ENCODE data around the gene PCDHA10. TPM values are rescaled to one million over a fixed set of nuclear protein-coding genes. Genes with fewer than 3 reads are reported as not detected.
"Not testable (repeated sequence)": the region's sequence is repeated elsewhere in the genome, so short reads cannot be mapped to it uniquely, and the experiment has no call there.

PCDHA10 gene
- total RNA-seq, 4 donors from 2014 or later: 0.05 to 0.15 (median 0.07) TPM; not detected in 1

DNA sequence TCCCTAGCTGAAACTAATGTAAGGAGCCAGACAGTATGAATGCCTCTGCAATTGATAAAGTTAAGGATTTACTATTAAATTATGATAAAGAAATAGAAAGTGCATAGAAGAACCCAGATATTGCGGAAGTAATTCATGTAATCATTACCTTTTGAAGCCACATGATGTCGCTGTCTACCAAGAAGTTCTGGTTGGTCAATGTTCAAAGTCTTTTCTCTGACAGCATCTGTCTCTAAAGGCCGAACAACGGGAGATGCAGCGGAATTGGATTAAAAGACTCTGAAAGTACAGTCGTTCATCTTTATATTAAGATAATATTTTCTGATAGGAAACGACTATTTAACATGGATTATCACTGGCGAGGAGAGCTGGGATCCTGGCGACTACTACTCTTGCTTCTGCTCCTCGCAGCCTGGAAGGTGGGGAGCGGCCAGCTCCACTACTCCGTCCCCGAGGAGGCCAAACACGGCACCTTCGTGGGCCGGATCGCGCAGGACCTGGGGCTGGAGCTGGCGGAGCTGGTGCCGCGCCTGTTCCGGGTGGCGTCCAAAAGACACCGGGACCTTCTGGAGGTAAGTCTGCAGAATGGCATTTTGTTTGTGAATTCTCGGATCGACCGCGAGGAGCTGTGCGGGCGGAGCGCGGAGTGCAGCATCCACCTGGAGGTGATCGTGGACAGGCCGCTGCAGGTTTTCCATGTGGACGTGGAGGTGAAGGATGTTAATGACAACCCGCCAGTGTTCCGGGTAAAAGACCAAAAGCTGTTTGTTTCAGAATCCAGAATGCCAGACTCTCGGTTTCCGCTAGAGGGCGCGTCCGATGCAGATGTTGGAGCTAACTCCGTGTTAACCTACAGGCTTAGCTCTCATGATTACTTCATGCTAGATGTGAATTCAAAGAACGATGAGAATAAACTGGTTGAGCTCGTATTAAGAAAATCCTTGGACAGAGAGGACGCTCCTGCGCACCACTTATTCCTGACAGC is 14.4 kb upstream of the PCDHA10 start, which contains the start of gene PCDHA8:
Gene PCDHA8 (plus strand): TSS at position 210 of the 985 bp plus-strand sequence. CDS start 135 bp downstream, at position 345.
- no peaks in the 10 kb centered on the region for H3K36me3 ChIP-seq
- H3K4me3 ChIP-seq: no peak within 1 kb of the TSS
- no peaks in the 10 kb centered on the region for H3K4me1 ChIP-seq
- H3K27me3 ChIP-seq: peaks cover 0 to 6% (median 3%) of the 10 kb centered on the region in 3 donors
- intact Hi-C loops (cut with DNase I; ENCODE audit: low total_unique reads) (no loop called here), in situ Hi-C loops (cut with MboI; ENCODE audit: low sequenced_read_pairs in 4 of 4) (no loop called here)
- no peak within 1 kb of the TSS for H3K27ac ChIP-seq
- TF ChIP-seq, protein P1, sequence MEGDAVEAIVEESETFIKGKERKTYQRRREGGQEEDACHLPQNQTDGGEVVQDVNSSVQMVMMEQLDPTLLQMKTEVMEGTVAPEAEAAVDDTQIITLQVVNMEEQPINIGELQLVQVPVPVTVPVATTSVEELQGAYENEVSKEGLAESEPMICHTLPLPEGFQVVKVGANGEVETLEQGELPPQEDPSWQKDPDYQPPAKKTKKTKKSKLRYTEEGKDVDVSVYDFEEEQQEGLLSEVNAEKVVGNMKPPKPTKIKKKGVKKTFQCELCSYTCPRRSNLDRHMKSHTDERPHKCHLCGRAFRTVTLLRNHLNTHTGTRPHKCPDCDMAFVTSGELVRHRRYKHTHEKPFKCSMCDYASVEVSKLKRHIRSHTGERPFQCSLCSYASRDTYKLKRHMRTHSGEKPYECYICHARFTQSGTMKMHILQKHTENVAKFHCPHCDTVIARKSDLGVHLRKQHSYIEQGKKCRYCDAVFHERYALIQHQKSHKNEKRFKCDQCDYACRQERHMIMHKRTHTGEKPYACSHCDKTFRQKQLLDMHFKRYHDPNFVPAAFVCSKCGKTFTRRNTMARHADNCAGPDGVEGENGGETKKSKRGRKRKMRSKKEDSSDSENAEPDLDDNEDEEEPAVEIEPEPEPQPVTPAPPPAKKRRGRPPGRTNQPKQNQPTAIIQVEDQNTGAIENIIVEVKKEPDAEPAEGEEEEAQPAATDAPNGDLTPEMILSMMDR (IDR thresholded peaks at IDR 0.05 in 4 of 5, conservative IDR thresholded peaks at IDR 0.05 in 1 of 5): no peak
- TF ChIP-seq POLR2A (IDR thresholded peaks at IDR 0.05): no peak
- DNase-seq (no peak), ATAC-seq (no peak)
- H3K9me3 ChIP-seq: peaks cover 0 to 9% (median 0%) of the 10 kb centered on the region in 3 donors

DNA sequence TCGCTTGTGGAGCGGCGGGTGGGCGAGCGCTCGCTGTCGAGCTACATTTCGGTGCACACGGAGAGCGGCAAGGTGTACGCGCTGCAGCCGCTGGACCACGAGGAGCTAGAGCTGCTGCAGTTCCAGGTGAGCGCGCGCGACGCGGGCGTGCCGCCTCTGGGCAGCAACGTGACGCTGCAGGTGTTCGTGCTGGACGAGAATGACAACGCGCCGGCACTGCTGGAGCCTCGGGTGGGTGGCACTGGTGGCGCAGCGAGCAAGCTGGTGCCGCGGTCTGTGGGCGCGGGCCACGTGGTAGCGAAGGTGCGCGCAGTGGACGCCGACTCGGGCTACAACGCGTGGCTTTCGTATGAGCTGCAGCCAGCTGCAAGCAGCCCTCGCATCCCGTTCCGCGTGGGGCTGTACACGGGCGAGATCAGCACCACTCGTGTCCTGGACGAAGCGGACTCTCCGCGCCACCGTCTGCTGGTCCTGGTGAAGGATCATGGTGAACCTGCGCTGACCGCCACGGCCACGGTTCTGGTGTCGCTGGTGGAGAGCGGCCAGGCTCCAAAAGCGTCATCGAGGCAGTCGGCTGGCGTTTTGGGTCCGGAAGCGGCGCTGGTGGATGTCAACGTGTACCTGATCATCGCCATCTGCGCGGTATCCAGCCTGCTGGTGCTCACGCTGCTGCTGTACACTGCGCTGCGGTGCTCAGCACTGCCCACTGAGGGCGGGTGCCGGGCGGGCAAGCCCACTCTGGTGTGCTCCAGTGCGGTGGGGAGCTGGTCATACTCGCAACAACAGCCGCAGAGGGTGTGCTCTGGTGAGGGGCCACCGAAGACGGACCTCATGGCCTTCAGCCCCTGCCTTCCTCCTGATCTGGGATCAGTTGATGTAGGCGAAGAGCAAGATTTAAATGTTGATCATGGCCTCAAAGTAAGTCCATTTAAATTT is 12.6 kb upstream of the PCDHA10 start:
- H3K27ac ChIP-seq: no peak overlapping the region
- DNase-seq: no peak
- TF ChIP-seq, protein P1 (IDR thresholded peaks at IDR 0.05 in 4 of 5, conservative IDR thresholded peaks at IDR 0.05 in 1 of 5): no peak
- no peak for TF ChIP-seq POLR2A (IDR thresholded peaks at IDR 0.05)
- no peak for ATAC-seq
- no peaks in the 10 kb centered on the region for H3K4me1 ChIP-seq
- no peak overlapping the region for H3K4me3 ChIP-seq
- peaks cover 0 to 10% (median 6%) of the 10 kb centered on the region in 3 donors for H3K27me3 ChIP-seq
- H3K36me3 ChIP-seq: no peaks in the 10 kb centered on the region
- H3K9me3 ChIP-seq: peaks cover 0 to 10% (median 0%) of the 10 kb centered on the region in 3 donors
- in situ Hi-C loops (cut with MboI; ENCODE audit: low sequenced_read_pairs in 4 of 4) (no loop called here), intact Hi-C loops (cut with DNase I; ENCODE audit: low total_unique reads) (no loop called here)

GRCh38 chr5:140848139-140849102 is 7.3 kb upstream of the PCDHA10 start, which contains the start of gene PCDHA9:
Gene PCDHA9 (plus strand): TSS chr5:140848382. CDS start chr5:140848496, 114 bp downstream.
- intact Hi-C loops (cut with DNase I; ENCODE audit: low total_unique reads); DNase-seq; ATAC-seq; H3K4me3 ChIP-seq; H3K4me1 ChIP-seq; H3K27ac ChIP-seq; in situ Hi-C loops (cut with MboI; ENCODE audit: low sequenced_read_pairs in 4 of 4); H3K9me3 ChIP-seq; H3K36me3 ChIP-seq: not testable (repeated sequence)
- H3K27me3 ChIP-seq: peaks cover 4 to 18% (median 6%) of the 10 kb centered on the region in 3 donors

GRCh38 chr5:140849831-140850634 is 5.7 kb upstream of the PCDHA10 start:
- in situ Hi-C loops (cut with MboI; ENCODE audit: low sequenced_read_pairs in 4 of 4); intact Hi-C loops (cut with DNase I; ENCODE audit: low total_unique reads): not testable (repeated sequence)

More at GRCh38 chr5:140849831-140850634, 5.7 kb upstream of the PCDHA10 start:
- H3K27ac ChIP-seq, H3K36me3 ChIP-seq, H3K9me3 ChIP-seq, ATAC-seq, H3K4me1 ChIP-seq, DNase-seq, H3K4me3 ChIP-seq: not testable (repeated sequence)
- peaks cover 4 to 18% (median 6%) of the 10 kb centered on the region in 3 donors for H3K27me3 ChIP-seq
